PFSK-1 (cell line): ENCODE results near the gene LRRC63.

Experiments
- FOXP2 ChIP-seq: optimal IDR thresholded peaks from 2 replicates; pipeline ENCODE3; 2011; ENCODE audit warnings: borderline replicate concordance, control low read depth, inconsistent platforms; ENCODE audit not compliant: insufficient read depth; ENCODE audit errors: extremely low read length, extremely low read depth
- POLR2AphosphoS5 ChIP-seq: IDR thresholded peaks from 2 replicates; pipeline ENCODE4 v1.6.1; 2012; ENCODE audit warnings: low read depth, mild to moderate bottlenecking, control low read depth, low read length, moderate library complexity
- REST ChIP-seq, 2 experiments: IDR thresholded peaks; 2 replicates each; pipeline versions ENCODE4 v1.6.1 to v1.8.0; 2011 to 2012; ENCODE audit warnings: low read depth in 2 of 2, low read length in 2 of 2, control low read depth in 1 of 2, inconsistent platforms in 1 of 2, mild to moderate bottlenecking in 1 of 2, moderate library complexity in 1 of 2; ENCODE audit not compliant: insufficient read depth in 1 of 2
- SIN3A ChIP-seq: IDR thresholded peaks from 2 replicates; pipeline ENCODE4 v1.6.1; 2012; ENCODE audit warnings: mild to moderate bottlenecking, low read length, moderate library complexity, borderline replicate concordance; ENCODE audit not compliant: insufficient read depth
- TAF1 ChIP-seq: IDR thresholded peaks from 2 replicates; pipeline ENCODE4 v1.6.1; 2012; ENCODE audit warnings: low read length, control low read depth, borderline replicate concordance; ENCODE audit not compliant: insufficient read depth

GRCh38 chr13:46210362-46211083, 1.2 kb upstream of the LRRC63 start:
- TF ChIP-seq SIN3A (no peak), POLR2AphosphoS5 (no peak), REST (IDR thresholded peaks at IDR 0.05; ENCODE audit: insufficient read depth in 1 of 2, low read depth in 2 of 2, low read length in 2 of 2) (no peak), TAF1 (no peak), FOXP2 (no peak)
